Panc1 (cell line): ENCODE data around the gene VMO1. TPM values are rescaled to one million over a fixed set of nuclear protein-coding genes. Genes with fewer than 3 reads are reported as not detected.

Experiments used
- ATAC-seq: fragments of 200-7000 bp; cut with Tn5 transposase; 2 replicates; pipeline ENCODE4 v1.9.1; 2020; ENCODE audit warnings: mild to moderate bottlenecking, moderate library complexity
- BruUV-seq: library from RNA; stranded (reverse); fragments of 400-500 nt; replicated peaks from 2 replicates; lab custom pipeline; 2021; lab: Mats Ljungman, UMichigan
- CTCF ChIA-PET: fragments of 300-600 bp; sonication (Branson Sonifier 250); formaldehyde crosslinking; loops from one replicate; lab custom pipeline; 2022; ENCODE audit warnings: antibody characterized with exemption; lab: Charles Lee
- POLR2A ChIA-PET: fragments of 300-600 bp; sonication (Branson Sonifier 250); formaldehyde crosslinking; loops from one replicate; lab custom pipeline; 2022; ENCODE audit warnings: antibody characterized with exemption; lab: Charles Lee
- DNase-seq: peaks from one replicate; pipeline ENCODE4 v3.0.0-alpha.2; 2010; ENCODE audit warnings: low read depth, low spot score
- H3K27ac ChIP-seq: 2 replicates; pipeline ENCODE4 v1.5.1; 2011; ENCODE audit warnings: mild to moderate bottlenecking, low read length, inconsistent platforms
- H3K27me3 ChIP-seq: fragments of 200-500 bp; sonication (Bioruptor generic); 2 replicates; pipeline ENCODE4 v1.6.0; 2014; ENCODE audit warnings: low read length, inconsistent platforms; ENCODE audit not compliant: control insufficient read depth, insufficient read depth
- H3K36me3 ChIP-seq: fragments of 200-500 bp; sonication (Bioruptor generic); 2 replicates; pipeline ENCODE4 v1.5.1; 2014; ENCODE audit warnings: inconsistent platforms, mild to moderate bottlenecking, low read length, moderate library complexity; ENCODE audit not compliant: control insufficient read depth, insufficient read depth
- H3K4me1 ChIP-seq: 2 replicates; pipeline ENCODE4 v1.5.1; 2011; ENCODE audit warnings: inconsistent platforms, mild to moderate bottlenecking, low read length, moderate library complexity; ENCODE audit not compliant: control insufficient read depth, insufficient read depth
- H3K4me3 ChIP-seq, 2 experiments: 2 replicates each; pipeline ENCODE4 v1.5.1; 2011 to 2012; ENCODE audit warnings: low read depth in 2 of 2, low read length in 2 of 2, mild to moderate bottlenecking in 2 of 2, inconsistent platforms in 1 of 2, moderate library complexity in 1 of 2
- H3K9me3 ChIP-seq: fragments of 200-500 bp; sonication (Bioruptor generic); 2 replicates; pipeline ENCODE4 v1.5.1; 2014; ENCODE audit warnings: low read depth, mild to moderate bottlenecking, inconsistent platforms, low read length, moderate library complexity; ENCODE audit not compliant: control insufficient read depth, insufficient read depth
- POLR2AphosphoS5 ChIP-seq: IDR thresholded peaks from 2 replicates; pipeline ENCODE4 v1.6.1; 2012; ENCODE audit warnings: mild to moderate bottlenecking, low read depth, low read length, moderate library complexity
- SIN3A ChIP-seq: IDR thresholded peaks from 2 replicates; pipeline ENCODE4 v1.6.1; 2012; ENCODE audit warnings: low read depth, mild to moderate bottlenecking, low read length, moderate library complexity, borderline replicate concordance; ENCODE audit not compliant: insufficient read depth
- TCF7L2 ChIP-seq: IDR thresholded peaks from 2 replicates; pipeline ENCODE4 v1.6.1; 2011; ENCODE audit warnings: mild to moderate bottlenecking, low read depth, low read length, inconsistent platforms
- in situ Hi-C: cut with HindIII; loops from 2 replicates; pipeline ENCODE4 v1.10.0; 2016; ENCODE audit warnings: low sequenced_read_pairs, low pct_unique_long_range_greater_than_20kb
- intact Hi-C: fragments of 100-400 bp; cut with micrococcal nuclease; formaldehyde crosslinking; loops from one replicate; pipeline ENCODE4 v1.10.0; 2022; ENCODE audit not compliant: unreplicated experiment
- total RNA-seq: library from RNA; stranded (reverse); gene quantifications from one replicate; pipeline ENCODE4 v1.2.1, GENCODE V29; 2021; ENCODE audit not compliant: unreplicated experiment
- TF ChIP-seq, protein P1 (sequence below), 2 experiments: IDR thresholded peaks; 2 replicates each; pipeline ENCODE4 v1.6.1; 2011 to 2012; ENCODE audit warnings: low read depth in 2 of 2, control low read depth in 1 of 2, low read length in 1 of 2, mild to moderate bottlenecking in 1 of 2, moderate library complexity in 1 of 2; ENCODE audit not compliant: insufficient read depth in 1 of 2
- TF ChIP-seq, protein P2 (sequence below): fragments of 450-650 bp; IDR thresholded peaks from 2 replicates; pipeline ENCODE4 v1.5.1; 2017; ENCODE audit warnings: mild to moderate bottlenecking

VMO1 gene
- total RNA-seq, 1 experiment from 2014 or later, result 0.49 TPM

GRCh38 chr17:4822835-4823234 lies 36.7 kb upstream of the VMO1 start:
- no TSS peak for BruUV-seq
- POLR2A ChIA-PET, result no interaction called here
- DNase-seq, result no peak

GRCh38 chr17:4818276-4818675 lies 32.1 kb upstream of the VMO1 start:
- ATAC-seq, result peak; percentile 64; the same call in 1 of the 2 replicates
- intact Hi-C loops (no loop called here), in situ Hi-C loops (no loop called here)
- Histone ChIP-seq H3K27ac (no peak overlapping the region), H3K27me3 (no peaks in the 10 kb centered on the region), H3K36me3 (no peaks in the 10 kb centered on the region), H3K4me1 (no peaks in the 10 kb centered on the region), H3K4me3 (no peak overlapping the region), H3K9me3 (no peaks in the 10 kb centered on the region)
- no peak for DNase-seq
- CTCF ChIA-PET, result interaction anchor here (0.6 kb wide), 1 partner anchor 71 kb away, joined by 9 read pairs; no protein-coding TSS in a partner anchor
- BruUV-seq, result no TSS peak
- TF ChIP-seq, protein P1, sequence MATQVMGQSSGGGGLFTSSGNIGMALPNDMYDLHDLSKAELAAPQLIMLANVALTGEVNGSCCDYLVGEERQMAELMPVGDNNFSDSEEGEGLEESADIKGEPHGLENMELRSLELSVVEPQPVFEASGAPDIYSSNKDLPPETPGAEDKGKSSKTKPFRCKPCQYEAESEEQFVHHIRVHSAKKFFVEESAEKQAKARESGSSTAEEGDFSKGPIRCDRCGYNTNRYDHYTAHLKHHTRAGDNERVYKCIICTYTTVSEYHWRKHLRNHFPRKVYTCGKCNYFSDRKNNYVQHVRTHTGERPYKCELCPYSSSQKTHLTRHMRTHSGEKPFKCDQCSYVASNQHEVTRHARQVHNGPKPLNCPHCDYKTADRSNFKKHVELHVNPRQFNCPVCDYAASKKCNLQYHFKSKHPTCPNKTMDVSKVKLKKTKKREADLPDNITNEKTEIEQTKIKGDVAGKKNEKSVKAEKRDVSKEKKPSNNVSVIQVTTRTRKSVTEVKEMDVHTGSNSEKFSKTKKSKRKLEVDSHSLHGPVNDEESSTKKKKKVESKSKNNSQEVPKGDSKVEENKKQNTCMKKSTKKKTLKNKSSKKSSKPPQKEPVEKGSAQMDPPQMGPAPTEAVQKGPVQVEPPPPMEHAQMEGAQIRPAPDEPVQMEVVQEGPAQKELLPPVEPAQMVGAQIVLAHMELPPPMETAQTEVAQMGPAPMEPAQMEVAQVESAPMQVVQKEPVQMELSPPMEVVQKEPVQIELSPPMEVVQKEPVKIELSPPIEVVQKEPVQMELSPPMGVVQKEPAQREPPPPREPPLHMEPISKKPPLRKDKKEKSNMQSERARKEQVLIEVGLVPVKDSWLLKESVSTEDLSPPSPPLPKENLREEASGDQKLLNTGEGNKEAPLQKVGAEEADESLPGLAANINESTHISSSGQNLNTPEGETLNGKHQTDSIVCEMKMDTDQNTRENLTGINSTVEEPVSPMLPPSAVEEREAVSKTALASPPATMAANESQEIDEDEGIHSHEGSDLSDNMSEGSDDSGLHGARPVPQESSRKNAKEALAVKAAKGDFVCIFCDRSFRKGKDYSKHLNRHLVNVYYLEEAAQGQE (IDR thresholded peaks at IDR 0.05; ENCODE audit: insufficient read depth in 1 of 2, low read depth in 2 of 2, low read length in 1 of 2), result no peak
- TF ChIP-seq, protein P2, sequence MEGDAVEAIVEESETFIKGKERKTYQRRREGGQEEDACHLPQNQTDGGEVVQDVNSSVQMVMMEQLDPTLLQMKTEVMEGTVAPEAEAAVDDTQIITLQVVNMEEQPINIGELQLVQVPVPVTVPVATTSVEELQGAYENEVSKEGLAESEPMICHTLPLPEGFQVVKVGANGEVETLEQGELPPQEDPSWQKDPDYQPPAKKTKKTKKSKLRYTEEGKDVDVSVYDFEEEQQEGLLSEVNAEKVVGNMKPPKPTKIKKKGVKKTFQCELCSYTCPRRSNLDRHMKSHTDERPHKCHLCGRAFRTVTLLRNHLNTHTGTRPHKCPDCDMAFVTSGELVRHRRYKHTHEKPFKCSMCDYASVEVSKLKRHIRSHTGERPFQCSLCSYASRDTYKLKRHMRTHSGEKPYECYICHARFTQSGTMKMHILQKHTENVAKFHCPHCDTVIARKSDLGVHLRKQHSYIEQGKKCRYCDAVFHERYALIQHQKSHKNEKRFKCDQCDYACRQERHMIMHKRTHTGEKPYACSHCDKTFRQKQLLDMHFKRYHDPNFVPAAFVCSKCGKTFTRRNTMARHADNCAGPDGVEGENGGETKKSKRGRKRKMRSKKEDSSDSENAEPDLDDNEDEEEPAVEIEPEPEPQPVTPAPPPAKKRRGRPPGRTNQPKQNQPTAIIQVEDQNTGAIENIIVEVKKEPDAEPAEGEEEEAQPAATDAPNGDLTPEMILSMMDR, result no peak
- TF ChIP-seq SIN3A, result no peak
- no peak for TF ChIP-seq POLR2AphosphoS5
- no peak for TF ChIP-seq TCF7L2
- POLR2A ChIA-PET, result interaction anchor here (0.5 kb wide), 1 partner anchor 120 kb away, joined by 10 read pairs; no protein-coding TSS in a partner anchor

More at GRCh38 chr17:4822835-4823234, 36.7 kb upstream of the VMO1 start:
- Histone ChIP-seq H3K9me3 (no peaks in the 10 kb centered on the region), H3K27ac (no peak overlapping the region), H3K36me3 (no peaks in the 10 kb centered on the region), H3K4me3 (no peak overlapping the region), H3K27me3 (no peaks in the 10 kb centered on the region), H3K4me1 (no peaks in the 10 kb centered on the region)
- in situ Hi-C loops, result no loop called here
- intact Hi-C loops, result no loop called here
- no peak for ATAC-seq
- CTCF ChIA-PET, result no interaction called here
- TF ChIP-seq, protein P2, result no peak
- TF ChIP-seq, protein P1 (IDR thresholded peaks at IDR 0.05; ENCODE audit: insufficient read depth in 1 of 2, low read depth in 2 of 2, low read length in 1 of 2), result no peak
- no peak for TF ChIP-seq TCF7L2
- TF ChIP-seq SIN3A, result no peak
- no peak for TF ChIP-seq POLR2AphosphoS5
